ENCODE data around the gene RBM39.

Gene RBM39

DNA sequence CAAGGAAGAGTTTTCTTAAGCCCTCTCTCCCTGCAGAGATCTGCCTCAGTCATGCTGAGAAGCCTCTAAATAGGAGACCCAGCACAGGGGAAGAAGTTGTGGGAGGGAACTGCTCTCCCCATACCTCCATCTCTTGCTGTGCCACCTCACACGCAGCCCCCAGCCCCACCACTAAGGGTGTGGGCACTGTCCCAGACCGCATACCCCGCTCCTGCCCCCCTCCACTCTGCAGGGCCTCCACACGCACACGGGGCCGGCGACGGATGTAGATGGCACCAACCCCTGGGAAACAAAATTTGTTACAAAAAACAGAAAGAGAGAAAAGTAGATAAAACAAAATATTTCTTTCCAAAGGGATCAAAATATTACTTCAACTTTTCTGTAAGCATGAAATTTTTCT, 67.1 kb downstream of the RBM39 start:
- DNase-seq (ENCODE audit: low read depth) = no peak

DNA sequence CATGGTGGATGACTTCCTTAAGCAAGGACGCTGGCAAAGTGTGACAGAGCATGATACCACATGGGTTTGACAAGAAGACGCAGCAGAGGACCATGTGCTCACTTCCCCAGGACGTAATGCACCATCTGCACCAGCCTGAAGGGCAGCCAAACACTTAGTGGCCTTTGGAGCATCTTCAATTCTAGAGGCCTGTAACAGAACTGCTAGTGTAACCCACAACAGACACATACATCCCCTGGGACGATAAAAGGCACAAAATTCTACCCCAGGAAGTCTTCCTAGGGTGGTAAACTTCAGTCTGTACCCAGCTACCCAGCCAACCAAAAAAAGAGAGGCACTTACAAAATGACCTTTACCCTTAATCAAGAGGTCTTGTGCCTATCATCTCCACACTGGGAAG, 68.2 kb downstream of the RBM39 start:
- DNase-seq (ENCODE audit: low read depth) = no peak

DNA sequence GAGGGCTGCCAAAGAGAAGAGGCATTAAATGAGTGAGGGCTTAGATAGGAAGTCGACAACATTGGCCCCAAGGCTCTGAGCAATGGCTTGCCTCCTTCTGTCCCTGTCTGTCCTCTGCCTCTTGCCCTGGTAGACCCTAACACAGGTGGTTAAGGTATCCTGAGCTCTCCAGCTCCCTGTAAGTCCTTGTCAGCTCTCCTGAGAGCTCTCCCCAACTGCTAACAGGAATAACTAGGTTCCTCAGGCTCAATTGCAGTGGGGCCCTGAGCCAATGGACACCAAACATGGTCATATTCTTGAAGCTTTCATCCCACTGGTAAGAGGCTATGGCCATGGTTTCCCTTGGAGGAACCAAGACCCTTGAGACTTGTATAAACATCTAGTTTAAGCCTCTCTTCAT, 72.4 kb downstream of the RBM39 start:
- DNase-seq (ENCODE audit: low read depth) = no peak

DNA sequence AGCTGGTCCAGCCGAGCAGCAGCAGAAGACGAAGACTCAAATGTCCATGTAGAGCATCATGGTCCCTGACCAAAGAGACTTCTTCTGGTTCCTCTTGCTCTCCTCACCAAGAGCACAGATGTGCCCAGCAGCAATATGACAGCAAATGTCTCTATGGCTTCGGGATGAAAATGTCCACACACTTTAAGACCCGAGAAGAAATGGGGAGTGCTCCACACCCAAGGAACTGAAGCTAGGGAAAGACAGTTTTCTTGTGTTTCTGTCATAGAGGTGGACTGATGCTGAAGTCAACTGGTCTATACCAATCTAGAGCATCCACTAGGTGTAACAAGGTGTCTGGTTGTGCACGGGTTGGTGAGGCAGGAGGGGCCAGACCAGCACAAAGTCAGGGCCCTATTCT, 72.8 kb downstream of the RBM39 start:
- no peak for DNase-seq (ENCODE audit: low read depth)

DNA sequence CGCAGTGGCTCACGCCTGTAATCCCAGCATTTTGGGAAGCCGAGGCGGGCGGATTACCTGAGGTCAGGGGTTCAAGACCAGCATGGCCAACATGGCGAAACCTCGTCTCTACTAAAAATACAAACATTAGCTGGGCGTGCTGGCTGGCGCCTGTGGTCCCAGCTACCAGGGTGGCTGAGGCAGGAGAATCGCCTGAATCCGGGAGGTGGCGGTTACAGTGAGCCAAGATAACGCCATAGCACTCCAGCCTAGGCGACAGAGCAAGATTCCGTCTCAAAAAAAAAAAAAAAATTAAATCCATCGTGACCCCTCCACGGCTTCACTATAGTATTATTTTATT, 76.1 kb downstream of the RBM39 start:
- DNase-seq (ENCODE audit: low read depth) = no peak

DNA sequence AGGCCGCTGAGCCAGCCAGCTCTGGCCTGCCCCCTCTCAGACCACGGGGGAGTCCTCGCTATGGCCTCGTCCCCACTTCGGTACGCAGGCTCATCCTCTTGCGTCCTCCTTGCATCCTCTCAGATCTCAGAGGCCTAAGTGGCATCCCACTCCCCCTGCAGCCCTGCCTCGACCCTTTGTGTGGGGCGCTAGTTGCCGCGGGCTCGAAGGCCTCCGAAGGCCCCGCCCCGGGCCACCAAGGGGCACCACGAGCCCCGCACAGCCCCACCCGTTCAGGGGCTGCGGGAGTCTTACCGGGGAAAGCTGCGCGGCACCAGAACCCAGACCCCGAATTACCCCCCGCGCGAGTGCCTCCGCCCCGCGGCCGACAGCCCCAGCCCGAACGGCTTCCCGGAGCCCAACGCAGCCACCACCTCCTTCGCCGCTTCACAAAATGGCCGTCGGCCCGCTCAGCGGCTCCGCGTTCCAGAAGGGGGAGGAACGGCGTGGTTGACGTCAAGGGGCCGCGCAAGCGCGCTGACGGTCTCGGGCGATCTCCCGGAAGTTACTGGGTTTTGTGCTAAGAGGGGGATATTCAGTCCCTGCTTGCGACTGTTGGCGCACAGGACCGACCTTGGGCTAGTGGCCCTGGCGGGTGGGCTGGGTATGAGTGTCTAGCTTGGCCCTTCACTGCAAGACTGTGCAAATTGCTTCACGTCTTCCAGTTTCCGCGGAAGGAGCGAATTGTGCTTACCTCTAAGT, 77.4 kb downstream of the RBM39 start, which contains the start of the genes CPNE1 and RBM12:
CPNE1 (minus strand) TSS at position 435 of the 741 bp plus-strand sequence. CDS start 31,977 bp downstream, outside the sequence.
RBM12 (minus strand) TSS at position 435 of the 741 bp plus-strand sequence. CDS start 9,578 bp downstream, outside the sequence.
- DNase-seq (ENCODE audit: low read depth) = peak; percentile 89

DNA sequence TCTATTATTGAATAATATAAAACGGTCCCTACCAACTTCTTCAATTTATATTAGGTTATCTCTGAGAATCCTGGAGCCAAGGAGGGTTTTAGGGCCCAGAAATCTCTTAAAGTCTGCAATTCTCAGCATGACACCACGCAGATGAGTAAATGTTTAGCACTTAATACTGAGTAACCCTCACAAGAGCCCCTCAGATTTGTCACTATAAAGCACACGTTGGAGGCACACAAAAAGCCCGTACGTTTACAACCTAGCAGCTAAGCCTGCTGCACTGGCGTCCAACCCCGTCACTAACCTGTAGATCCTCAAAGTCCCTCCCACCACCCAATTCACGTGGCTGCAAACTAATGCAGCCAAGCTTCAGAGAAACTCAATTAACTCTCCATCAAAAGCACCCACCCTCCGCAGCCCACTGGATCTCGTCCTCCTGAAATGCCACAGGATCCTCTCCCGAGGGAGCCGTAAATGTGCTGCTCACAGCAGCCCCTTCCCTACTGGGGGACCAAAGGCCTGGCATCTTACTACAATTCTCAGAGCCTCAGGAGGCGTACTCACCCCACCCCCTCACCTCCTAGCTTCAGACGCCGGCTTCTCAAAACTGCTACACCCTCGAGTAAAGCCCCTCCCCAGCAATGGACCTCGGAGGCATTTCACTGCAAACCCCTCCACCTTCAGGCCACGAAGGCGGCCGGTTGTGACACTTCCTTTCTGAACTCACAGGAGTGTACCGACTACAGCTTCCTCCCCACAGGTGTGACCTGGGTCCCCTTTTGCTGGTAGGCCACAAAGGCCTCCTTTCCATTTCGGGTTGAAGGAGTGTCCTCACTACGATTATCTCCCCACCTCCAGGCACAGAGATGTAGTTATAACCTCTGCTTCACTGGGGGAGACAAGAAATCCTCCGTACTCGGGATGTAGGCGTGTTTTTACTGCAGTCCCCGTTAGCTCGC, 78.3 kb downstream of the RBM39 start:
- peak; percentile 41 for DNase-seq (ENCODE audit: low read depth)

DNA sequence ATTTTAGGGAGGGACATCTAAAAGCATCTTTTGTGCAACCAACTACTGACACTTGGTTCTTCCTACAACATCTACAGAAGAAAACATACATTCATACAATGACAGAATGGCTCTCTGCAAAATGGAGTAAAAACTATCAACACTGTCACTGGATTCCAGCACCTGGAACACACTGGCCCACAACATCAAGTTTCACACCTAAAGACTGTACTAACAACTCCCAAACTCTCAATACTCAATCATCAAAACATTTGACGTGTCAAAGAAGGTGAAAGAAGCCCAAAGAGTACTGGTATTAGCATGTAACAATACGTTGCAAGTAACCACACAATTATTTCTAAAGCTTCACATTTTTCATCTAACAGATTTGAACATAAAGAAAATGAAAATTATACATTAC, 79.5 kb downstream of the RBM39 start:
- no peak for DNase-seq (ENCODE audit: low read depth)

DNA sequence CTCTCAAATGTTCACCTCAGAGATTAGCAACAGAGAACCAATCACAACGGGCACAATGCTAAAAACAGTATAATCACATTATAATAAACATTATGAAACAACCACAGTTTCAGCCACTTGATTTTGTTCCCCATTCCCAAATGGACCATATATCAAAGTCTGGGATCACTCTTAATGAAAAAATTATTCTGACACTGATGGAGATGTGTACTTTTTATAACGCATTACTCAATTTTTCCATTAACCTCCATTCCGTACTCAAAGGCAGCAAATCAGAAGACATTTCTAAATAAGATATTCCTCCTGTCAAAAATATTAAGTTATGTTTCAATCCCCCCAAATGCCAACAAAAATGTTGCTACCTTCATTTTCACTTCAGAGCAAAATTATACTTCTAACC, 80.2 kb downstream of the RBM39 start:
- no peak for DNase-seq (ENCODE audit: low read depth)

DNA sequence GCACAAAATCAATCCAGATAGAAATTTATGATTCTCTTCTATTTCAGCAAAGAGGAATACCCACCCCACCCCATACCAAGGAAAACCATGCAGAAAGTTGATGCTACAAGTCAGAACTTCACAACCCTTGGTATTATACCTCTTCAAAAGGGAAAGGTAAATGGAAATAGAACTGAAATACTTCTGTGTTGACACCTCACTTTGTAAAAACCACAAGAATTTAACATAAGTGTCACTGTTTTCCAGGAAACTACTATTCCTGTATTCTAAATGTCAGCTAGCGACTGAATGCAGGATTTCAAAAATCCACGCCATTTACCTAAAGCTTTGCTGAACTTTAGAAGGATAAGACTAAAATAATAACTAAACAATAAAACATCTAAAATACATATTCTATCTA, 81.0 kb downstream of the RBM39 start:
- no peak for DNase-seq (ENCODE audit: low read depth)

DNA sequence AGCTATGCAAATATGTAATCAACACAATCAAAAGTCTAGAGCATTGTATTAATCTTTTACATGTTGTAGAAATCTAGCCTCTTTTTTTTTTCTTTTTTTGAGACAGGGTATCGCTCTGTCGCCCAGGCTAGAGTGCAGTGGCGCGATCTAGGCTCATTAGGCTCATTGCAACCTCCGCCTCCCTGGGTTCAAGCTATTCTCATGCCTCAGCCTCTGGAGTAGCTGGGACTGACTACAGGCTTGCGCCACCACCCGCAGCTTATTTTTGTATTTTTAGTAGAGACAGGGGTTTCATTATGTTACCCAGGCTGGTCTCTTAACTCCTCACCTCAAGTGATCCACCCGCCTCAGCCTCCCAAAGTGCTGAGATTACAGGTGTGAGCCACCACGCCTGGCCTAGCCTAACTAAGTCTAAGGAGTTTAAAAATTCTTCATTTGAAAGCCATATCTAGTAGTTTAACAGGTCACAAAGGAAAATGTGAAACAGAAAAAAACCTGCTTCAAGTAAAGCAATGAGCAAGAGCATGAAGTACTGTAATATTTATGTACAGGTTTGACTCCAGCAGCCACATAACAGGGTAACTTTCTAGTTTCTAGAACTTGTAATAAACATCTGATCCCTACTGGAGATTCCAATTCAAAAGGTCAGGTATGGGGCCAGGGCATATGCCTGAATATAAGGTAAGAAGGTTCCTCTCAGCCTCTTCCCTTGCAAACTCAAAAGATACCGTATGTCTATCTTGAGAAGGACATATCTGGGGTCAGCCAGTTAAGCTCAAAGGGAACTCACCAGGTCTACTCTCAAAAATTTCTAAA, 81.7 kb downstream of the RBM39 start:
- no peak for DNase-seq (ENCODE audit: low read depth)

DNA sequence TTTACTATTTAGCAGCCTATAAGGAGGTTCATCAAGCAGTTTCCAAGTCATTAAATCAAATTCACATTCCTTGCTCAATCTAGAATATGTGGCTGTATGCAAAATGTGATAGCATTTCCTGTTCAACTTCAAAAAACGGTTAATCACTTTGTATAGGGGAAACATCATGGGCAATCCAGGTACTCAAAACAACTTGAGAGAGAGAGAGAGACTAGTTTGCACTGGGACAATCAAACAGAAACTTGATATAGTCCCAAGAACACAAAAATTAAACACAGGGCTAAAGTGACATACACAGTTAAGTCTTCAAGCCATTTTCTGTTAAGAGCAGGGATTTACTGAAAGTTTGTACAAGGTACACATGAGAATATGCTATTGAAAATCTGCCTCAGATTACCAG, 84.8 kb downstream of the RBM39 start:
- no peak for DNase-seq (ENCODE audit: low read depth)

DNA sequence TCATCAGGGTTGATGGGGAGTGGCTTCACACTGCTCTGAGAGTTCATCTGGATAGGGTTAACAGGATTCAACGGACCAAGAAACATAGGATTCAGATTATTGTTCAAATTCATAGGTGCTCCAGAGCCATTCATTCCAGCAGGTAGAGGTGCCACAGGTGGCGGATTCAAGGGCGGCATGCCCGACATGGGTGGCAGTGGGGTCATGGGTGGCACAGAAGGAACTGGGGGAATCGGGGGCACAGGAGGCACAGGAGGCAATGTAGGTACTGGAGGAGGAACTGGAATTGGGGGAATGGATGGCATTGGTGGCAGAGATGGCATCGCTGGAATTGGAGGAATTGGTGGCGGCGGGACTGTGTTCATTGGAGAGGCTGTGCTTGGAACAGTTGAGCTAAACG, 87.6 kb downstream of the RBM39 start:
- DNase-seq (ENCODE audit: low read depth) = no peak

DNA sequence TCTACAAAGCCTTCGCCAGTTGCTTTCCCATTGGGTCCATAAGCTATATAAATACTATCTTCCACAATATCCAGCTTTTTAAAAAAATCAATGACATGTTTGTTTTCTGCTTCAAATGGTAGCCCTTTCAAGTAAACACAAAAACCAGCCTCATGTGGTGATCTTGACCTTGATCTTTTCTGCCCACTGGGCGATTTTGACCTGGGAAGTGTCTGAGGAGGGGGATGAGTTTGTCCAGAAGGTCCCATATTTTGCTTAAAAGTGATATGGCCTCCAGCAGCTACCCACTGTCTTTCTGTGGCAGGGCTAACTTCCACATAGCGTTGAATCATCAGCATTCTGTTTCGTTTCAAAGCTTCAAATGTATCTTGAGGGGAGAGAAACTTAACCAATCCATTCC, 88.2 kb downstream of the RBM39 start:
- no peak for DNase-seq (ENCODE audit: low read depth)

Data from stimulated activated CD4-positive, alpha-beta T cell treated with anti-CD3 and anti-CD28 coated beads, Interleukin-2, amount 100 ng/mL, for 4 hours (primary cell).